Ovary (tissue), 9 donors: Measurements from ENCODE around the gene HDAC10. TPM values are rescaled to one million over a fixed set of nuclear protein-coding genes. Genes with fewer than 3 reads are reported as not detected.

Source experiments
- DNase-seq, 5 donors: peaks; one replicate each; pipeline ENCODE4 v3.0.0-alpha.2; 2019 to 2020
- H3K27ac ChIP-seq, 2 donors: fragments of 200-600 bp; one replicate each; pipeline versions ENCODE4 v1.5.1 to v1.8.0; 2019 to 2022
- H3K27me3 ChIP-seq: fragments of 200-600 bp; one replicate; pipeline ENCODE4 v1.8.0; 2022
- H3K36me3 ChIP-seq: fragments of 200-600 bp; sonication (generic); one replicate; pipeline ENCODE4 v1.5.1; 2019
- H3K4me1 ChIP-seq: one replicate; pipeline ENCODE4 v1.8.1; 2013; ENCODE audit warnings: mild to moderate bottlenecking, moderate library complexity; ENCODE audit not compliant: insufficient read depth
- H3K4me3 ChIP-seq: fragments of 200-600 bp; sonication (generic); one replicate; pipeline ENCODE4 v1.5.1; 2017
- H3K9me3 ChIP-seq, 2 donors: fragments of 200-600 bp in 1 of 2; sonication (generic) in 1 of 2; one replicate each; pipeline versions ENCODE4 v1.5.1 to v1.8.1; 2013 to 2019; ENCODE audit warnings: mild to moderate bottlenecking in 1 of 2, moderate library complexity in 1 of 2
- EP300 ChIP-seq: sonication (generic); formaldehyde crosslinking; IDR thresholded peaks from one replicate; pipeline ENCODE4 v1.6.1; 2017; ENCODE audit warnings: antibody characterized with exemption
- POLR2A ChIP-seq: fragments of 450-650 bp; IDR thresholded peaks from one replicate; pipeline ENCODE4 v1.6.1; 2017; ENCODE audit warnings: antibody characterized with exemption, mild to moderate bottlenecking, moderate library complexity
- WGBS, 3 donors: extraction: QIAGEN DNeasy Blood & Tissue Kit in 1 of 3; methylation state at CpG; one replicate each; pipeline versions ENCODE4 v1.1.5 to v1.1.7; 2013 to 2017; 5-methylcytosine and 5-hydroxymethylcytosine counted together
- intact Hi-C, 4 donors: fragments of 100-400 bp; cut with DNase I; formaldehyde crosslinking; loops; one replicate each; pipeline versions ENCODE4 v1.11.0 to v1.15.1; 2022 to 2023
- polyA plus RNA-seq, 2 donors: library from polyadenylated mRNA; stranded (reverse); fragments of 200-250 nt in 1 of 2; fragments of 350-450 nt in 1 of 2; fragmentation: Illumina TruSeq in 1 of 2; extraction: RNeasy Lipid Tissue Mini Kit (QIAGEN cat#74804) in 1 of 2; gene quantifications; one replicate each; pipeline ENCODE4 v1.2.3, GENCODE V29; 2013 to 2014
- total RNA-seq, 7 donors: library from RNA; depleted of rRNA in 2 of 7; stranded (reverse); fragments of >200 nt in 2 of 7; fragmentation: NEBNext Ultra II Directional in 3 of 7; extraction: Animal tissue kit (Norgen Biotek cat#: 25700) in 3 of 7; gene quantifications; one replicate each; pipeline versions ENCODE4 v1.1.0 to v1.2.4, GENCODE V29; 2016 to 2023
- TF ChIP-seq, protein P1 (sequence below), 3 donors: fragments of 450-650 bp in 2 of 3; fragments of 200-600 bp in 1 of 3; IDR thresholded peaks; one replicate each; pipeline versions ENCODE4 v1.5.1 to v1.8.0; 2016 to 2022; ENCODE audit warnings: antibody characterized with exemption in 3 of 3, mild to moderate bottlenecking in 1 of 3
- donor health status: DM: no; HTN: no; CAD: no; lungs with moderate emphysema.
- donor health status: DM: no; HTN: no; CAD: no.
- donor health status: Bipolar disorder and iron deficiency.
- donor health status: DM: yes; HTN: yes; CAD: no.
- donor health status: DM: no; HTN: no; CAD: no.
- donor health status: DM: yes; HTN: yes; CAD: no.

HDAC10 gene
- total and polyA plus RNA-seq, 9 donors = 2.3 to 44.6 (median 38.9) TPM

DNA sequence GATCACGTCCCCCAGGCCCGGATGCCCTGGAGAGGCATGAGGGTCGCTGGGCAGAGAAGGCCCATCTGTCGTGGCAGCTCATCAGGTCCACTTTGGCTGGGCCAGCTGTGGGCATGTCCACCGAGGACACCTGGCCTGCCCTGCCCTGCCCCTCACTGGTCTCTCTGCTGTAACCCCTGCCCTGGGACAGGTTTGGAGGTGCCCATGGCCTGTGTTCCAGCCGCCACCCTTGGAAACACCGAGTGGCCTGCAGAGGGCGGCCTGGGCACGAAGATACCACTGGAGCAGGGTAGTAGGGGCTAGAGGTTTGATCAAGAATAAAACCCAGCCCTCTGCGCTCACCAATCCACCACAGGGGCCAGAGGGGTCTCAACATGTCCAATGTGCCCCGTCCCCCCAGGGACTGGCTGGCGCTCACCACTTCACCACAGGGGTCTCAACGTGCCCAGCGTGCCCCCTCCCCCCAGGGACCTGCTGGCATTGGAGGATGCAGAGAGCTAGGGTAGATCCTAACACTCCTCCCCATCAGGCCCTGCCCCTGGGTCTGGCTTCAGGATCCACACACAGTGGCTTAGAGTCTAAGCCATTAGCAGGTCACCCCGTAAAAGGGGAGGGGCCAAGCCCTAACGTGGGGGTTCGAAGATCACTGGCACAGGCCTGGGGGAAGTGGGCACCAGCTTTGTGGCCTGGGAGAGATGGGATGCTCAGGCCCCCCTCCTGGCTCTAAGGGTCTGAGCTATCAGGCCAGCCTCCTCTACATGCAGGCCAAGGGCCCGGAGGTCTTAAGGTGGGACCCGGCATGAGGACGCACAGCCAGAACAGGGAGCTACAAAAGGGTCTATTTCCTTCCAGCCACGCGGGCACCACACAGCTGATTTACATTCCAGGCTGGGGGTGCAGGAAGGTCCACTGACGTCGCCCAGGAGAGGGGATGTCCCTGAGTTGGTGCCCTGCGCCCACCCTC, 1.3 kb upstream of the HDAC10 start:
- no peaks in the 10 kb centered on the region for H3K9me3 ChIP-seq
- no peaks in the 10 kb centered on the region for H3K36me3 ChIP-seq
- peak; percentile 71 to 83 (median 79) for DNase-seq
- 56 to 58% (median 57%) methylated on average over 25 of the region's 25 CpGs for WGBS, 3 donors
- intact Hi-C loops = loop anchor here in 3 of 4 donors (5.0 to 10.0 kb wide), 2 partner anchors 90 to 272 kb away; partner anchors contain the start of genes PPP6R2 (in 2 of the 3) and SCO2 (in 1 of the 3)
- H3K4me3 ChIP-seq = no peak overlapping the region
- TF ChIP-seq EP300 = no peak
- TF ChIP-seq, protein P1, sequence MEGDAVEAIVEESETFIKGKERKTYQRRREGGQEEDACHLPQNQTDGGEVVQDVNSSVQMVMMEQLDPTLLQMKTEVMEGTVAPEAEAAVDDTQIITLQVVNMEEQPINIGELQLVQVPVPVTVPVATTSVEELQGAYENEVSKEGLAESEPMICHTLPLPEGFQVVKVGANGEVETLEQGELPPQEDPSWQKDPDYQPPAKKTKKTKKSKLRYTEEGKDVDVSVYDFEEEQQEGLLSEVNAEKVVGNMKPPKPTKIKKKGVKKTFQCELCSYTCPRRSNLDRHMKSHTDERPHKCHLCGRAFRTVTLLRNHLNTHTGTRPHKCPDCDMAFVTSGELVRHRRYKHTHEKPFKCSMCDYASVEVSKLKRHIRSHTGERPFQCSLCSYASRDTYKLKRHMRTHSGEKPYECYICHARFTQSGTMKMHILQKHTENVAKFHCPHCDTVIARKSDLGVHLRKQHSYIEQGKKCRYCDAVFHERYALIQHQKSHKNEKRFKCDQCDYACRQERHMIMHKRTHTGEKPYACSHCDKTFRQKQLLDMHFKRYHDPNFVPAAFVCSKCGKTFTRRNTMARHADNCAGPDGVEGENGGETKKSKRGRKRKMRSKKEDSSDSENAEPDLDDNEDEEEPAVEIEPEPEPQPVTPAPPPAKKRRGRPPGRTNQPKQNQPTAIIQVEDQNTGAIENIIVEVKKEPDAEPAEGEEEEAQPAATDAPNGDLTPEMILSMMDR (IDR thresholded peaks at IDR 0.05) = peak; percentile 17 to 76 (median 64)
- no peak for TF ChIP-seq POLR2A
- no peaks in the 10 kb centered on the region for H3K27me3 ChIP-seq
- peak overlapping the region in 1 of 2 donors; percentile 44 for H3K27ac ChIP-seq
- peaks cover 7% of the 10 kb centered on the region for H3K4me1 ChIP-seq

DNA sequence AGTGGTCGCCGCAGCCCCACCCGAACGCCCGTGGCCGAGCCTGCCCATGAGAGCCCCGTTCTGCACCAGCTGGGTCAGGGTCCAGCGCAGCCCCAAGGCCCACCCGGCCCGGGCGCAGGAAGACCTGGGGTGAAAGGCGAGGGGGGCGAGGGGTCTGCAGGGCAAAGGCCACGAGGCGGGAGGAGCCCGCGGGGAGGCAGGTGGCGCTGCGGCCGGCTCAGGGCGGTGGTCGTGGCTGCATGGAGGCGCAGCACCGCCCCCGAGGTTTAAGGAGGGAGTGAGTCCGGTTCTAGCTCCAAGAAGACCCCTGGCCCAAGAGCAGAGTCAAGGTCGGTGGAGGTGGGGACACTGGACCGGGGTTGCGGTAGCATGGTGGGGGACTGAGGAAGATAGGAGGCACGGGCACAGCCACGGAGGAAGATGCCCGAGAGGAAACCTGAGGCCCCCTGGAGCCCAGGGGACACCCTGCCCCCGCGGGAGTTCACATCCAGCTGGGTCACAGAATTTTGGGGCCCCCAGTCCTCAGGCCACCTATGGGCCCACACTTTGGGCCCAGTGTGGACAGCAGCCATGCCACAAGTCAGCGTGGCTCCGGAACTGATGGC, 514 bp upstream of the HDAC10 start:
- DNase-seq = no peak
- H3K9me3 ChIP-seq = no peaks in the 10 kb centered on the region
- 13 to 20% (median 16%) methylated on average over 33 to 36 of the region's 36 CpGs for WGBS, 3 donors
- no peaks in the 10 kb centered on the region for H3K36me3 ChIP-seq
- peaks cover 7% of the 10 kb centered on the region for H3K4me1 ChIP-seq
- intact Hi-C loops = loop anchor here in 3 of 4 donors (5.0 to 10.0 kb wide), 2 partner anchors 91 to 273 kb away; partner anchors contain the start of genes PPP6R2 (in 2 of the 3) and SCO2 (in 1 of the 3)
- peak overlapping the region; percentile 2 to 44 for H3K27ac ChIP-seq
- no peak for TF ChIP-seq POLR2A
- TF ChIP-seq, protein P1 (IDR thresholded peaks at IDR 0.05) = no peak
- no peak for TF ChIP-seq EP300
- H3K4me3 ChIP-seq = peak overlapping the region; percentile 57
- no peaks in the 10 kb centered on the region for H3K27me3 ChIP-seq

DNA sequence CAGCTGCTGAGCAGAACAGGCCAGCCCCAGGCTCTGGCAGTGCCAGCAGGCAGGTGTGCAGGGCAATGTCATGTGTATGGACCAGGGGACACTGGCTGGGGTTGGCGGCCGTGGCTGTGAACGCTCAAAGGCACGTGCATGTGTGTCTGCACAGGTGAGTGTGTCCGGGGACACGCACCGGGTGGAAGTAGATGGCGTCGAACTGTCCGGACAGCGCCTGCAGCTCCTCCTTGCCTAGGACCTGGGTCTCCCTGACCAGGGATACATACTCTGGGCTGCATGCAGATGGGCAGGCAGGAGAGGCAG, 863 bp downstream of the HDAC10 start:
- no peaks in the 10 kb centered on the region for H3K9me3 ChIP-seq
- DNase-seq = no peak
- H3K4me1 ChIP-seq = peaks cover 11% of the 10 kb centered on the region
- no peak overlapping the region for H3K27ac ChIP-seq
- H3K4me3 ChIP-seq = peak overlapping the region; percentile 57
- H3K27me3 ChIP-seq = no peaks in the 10 kb centered on the region
- intact Hi-C loops = loop anchor here in 3 of 4 donors (5.0 to 10.0 kb wide), 2 partner anchors 92 to 275 kb away; partner anchors contain the start of genes PPP6R2 (in 2 of the 3) and SCO2 (in 1 of the 3)
- WGBS, 3 donors = 55 to 70% (median 63%) methylated on average over 11 of the region's 11 CpGs
- no peaks in the 10 kb centered on the region for H3K36me3 ChIP-seq
- TF ChIP-seq POLR2A (no peak), EP300 (no peak)
- TF ChIP-seq, protein P1 (IDR thresholded peaks at IDR 0.05) = no peak

DNA sequence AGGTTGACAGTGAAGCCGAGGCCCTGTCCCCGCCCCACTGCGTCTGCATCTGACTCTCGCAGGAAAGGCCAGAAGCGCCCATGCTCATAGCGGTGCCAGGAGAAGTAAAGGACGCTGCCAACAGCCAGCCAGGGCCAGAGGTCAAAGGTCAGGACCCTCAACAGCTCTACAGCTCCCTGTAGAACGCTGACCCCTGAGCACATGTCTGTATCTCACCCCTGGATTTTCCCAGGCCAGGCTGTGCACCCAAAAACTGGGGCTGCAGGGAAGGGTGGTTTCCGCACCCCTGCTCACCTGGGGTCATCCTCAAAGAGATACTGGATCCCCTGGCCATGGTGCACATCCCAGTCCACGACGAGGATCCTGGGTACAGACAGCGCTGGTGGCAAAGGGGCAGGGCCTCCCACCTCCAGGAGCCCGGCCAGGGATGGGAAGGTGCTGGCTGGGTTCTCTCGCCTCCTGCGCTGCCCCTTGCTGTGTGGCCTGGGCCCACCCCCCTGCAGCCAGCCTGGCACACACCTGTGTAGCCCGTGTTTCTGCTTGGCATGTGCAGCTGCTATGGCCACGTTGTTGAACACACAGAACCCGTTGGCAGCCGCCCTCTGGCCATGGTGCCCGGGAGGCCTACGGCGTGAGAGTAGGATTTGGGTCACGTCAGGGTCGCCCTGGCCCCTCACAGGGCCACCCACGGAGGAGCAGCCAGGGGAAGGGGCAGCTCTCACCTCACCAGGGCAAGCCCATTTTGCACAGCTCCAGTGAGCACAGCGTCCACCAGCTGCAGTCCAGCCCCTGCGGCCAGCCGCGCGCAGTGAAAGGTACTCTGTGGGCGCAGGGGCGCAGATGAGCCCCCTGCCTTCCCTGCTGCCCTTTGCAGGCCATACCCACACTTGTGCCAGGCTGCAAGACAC, 1.5 kb downstream of the HDAC10 start:
- H3K9me3 ChIP-seq = no peaks in the 10 kb centered on the region
- intact Hi-C loops = loop anchor here (5.0 to 10.0 kb wide), 3 partner anchors 93 to 275 kb away; partner anchors contain the start of genes PPP6R2 (in 2 of the 4), SCO2 (in 2 of the 4), LMF2 (in 1 of the 4) and NCAPH2 (in 1 of the 4)
- H3K4me3 ChIP-seq = no peak overlapping the region
- no peaks in the 10 kb centered on the region for H3K27me3 ChIP-seq
- no peak for TF ChIP-seq POLR2A
- no peak for TF ChIP-seq EP300
- TF ChIP-seq, protein P1 (IDR thresholded peaks at IDR 0.05) = no peak
- DNase-seq = peak in 3 of 5 donors; percentile 50 to 52 (median 52)
- 78 to 83% (median 82%) methylated on average over 32 of the region's 32 CpGs for WGBS, 3 donors
- no peak overlapping the region for H3K27ac ChIP-seq
- no peaks in the 10 kb centered on the region for H3K36me3 ChIP-seq
- peaks cover 11% of the 10 kb centered on the region for H3K4me1 ChIP-seq
